SK-N-MC (cell line): Measurements from ENCODE around the gene RAD21L1.

Source experiments
- DNase-seq: peaks from one replicate; pipeline ENCODE4 v3.0.0-alpha.2; 2011; ENCODE audit warnings: low read depth, low spot score
- H3K27ac ChIP-seq: fragments of 200-600 bp; sonication (generic); 2 replicates; pipeline ENCODE4 v1.5.1; 2016; ENCODE audit warnings: mixed run types
- H3K36me3 ChIP-seq: fragments of 200-600 bp; sonication (generic); 2 replicates; pipeline ENCODE4 v1.6.1; 2017; ENCODE audit warnings: antibody characterized with exemption, low read length, mixed read lengths; ENCODE audit not compliant: insufficient read depth
- H3K4me3 ChIP-seq: fragments of 200-600 bp; sonication (generic); 2 replicates; pipeline ENCODE4 v1.5.1; 2016
- H3K9ac ChIP-seq: fragments of 200-600 bp; sonication (generic); 2 replicates; pipeline ENCODE4 v1.8.0; 2017; ENCODE audit warnings: mixed run types, mixed read lengths; ENCODE audit not compliant: insufficient read length
- H3K9me3 ChIP-seq: fragments of 200-600 bp; sonication (generic); 2 replicates; pipeline ENCODE4 v1.6.1; 2017; ENCODE audit warnings: low read depth, mild to moderate bottlenecking, antibody characterized with exemption, low read length, moderate library complexity, mixed read lengths
- EZH2 ChIP-seq: fragments of 200-600 bp; sonication (generic); IDR thresholded peaks from one replicate; pipeline ENCODE4 v1.6.1; 2017; ENCODE audit warnings: antibody characterized with exemption
- FOXP2 ChIP-seq: optimal IDR thresholded peaks from 2 replicates; pipeline ENCODE3; 2011; ENCODE audit warnings: mild to moderate bottlenecking, moderate library complexity; ENCODE audit not compliant: insufficient read depth; ENCODE audit errors: extremely low read length, control extremely low read depth
- POLR2AphosphoS5 ChIP-seq: IDR thresholded peaks from 2 replicates; pipeline ENCODE4 v1.6.1; 2012; ENCODE audit warnings: mild to moderate bottlenecking, low read depth, low read length, borderline replicate concordance

The RAD21L1 gene

GRCh38 chr20:1304710-1305515, 79.1 kb downstream of the RAD21L1 start:
- Histone ChIP-seq H3K27ac (no peak overlapping the region), H3K4me3 (no peak overlapping the region), H3K9me3 (no peaks in the 10 kb centered on the region), H3K9ac (no peak overlapping the region), H3K36me3 (no peaks in the 10 kb centered on the region)
- TF ChIP-seq FOXP2 (no peak), POLR2AphosphoS5 (no peak), EZH2 (no peak)
- no peak for DNase-seq
